Measurements from ENCODE around the gene S100A14.
"Not testable (repeated sequence)": the region's sequence is repeated elsewhere in the genome, so short reads cannot be mapped to it uniquely, and the experiment has no call there.

Gene S100A14

GRCh38 chr1:153616144-153616916 lies at the start of gene S100A14:
Gene S100A14, minus strand, starts transcription at chr1:153616325. Its CDS starts 467 bp downstream, at chr1:153615858.
- DNase-seq, result no peak

DNA sequence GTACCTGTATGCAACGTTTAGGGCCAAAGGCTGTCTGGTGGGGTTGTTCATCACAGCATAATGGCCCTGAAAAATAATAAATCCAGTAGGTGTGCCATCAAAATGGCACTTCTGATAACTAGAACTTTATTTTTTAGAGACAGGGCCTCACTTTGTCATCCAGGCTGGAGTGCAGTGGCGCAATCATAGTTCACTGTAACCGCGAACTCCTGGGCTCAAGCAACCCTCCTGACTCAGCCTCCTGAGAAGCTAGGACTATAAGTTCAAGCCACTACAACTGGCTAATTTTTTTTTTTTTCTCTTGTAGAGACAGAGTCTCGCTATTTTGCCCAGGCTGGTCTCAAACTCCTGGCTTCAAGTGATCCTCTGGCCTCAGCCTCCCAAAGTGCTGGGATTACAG lies 47.1 kb upstream of the S100A14 start:
- DNase-seq, result no peak

- DNase-seq, result no peak
Measured at GRCh38 chr1:153662269-153662668, 46.1 kb upstream of the S100A14 start.

DNA sequence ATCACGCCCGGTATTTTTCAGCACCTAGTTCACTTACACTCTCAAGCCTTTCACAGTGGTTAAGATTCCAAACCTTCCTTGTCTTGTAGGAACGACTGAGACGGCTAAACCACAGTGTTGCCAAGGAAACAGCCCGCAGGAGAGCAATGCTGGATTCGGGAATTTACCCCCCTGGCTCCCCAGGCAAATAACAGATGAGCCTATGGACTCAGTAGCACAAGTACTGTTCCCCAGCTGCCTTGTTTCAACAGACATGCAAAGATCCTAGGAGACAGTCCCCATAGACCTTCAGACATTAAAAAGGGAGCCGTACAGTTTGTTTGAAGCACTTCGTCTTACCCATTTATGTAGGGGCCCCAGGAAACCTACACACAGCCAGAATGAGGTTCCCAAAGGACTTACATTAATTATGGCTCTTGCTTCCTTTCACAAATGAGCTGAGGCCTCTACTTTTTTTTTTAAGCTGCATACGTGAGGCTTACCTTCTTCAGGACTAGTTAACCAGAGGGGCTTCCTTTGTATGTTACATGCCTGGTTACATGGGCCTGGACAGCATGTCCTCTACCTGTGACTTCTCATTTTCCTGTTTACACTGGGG lies 45.1 kb upstream of the S100A14 start:
- no peak for DNase-seq

GRCh38 chr1:153659656-153660055 lies 43.5 kb upstream of the S100A14 start:
- no peak for DNase-seq

- DNase-seq, result no peak
Measured at GRCh38 chr1:153659175-153659534, 43.0 kb upstream of the S100A14 start.

DNA sequence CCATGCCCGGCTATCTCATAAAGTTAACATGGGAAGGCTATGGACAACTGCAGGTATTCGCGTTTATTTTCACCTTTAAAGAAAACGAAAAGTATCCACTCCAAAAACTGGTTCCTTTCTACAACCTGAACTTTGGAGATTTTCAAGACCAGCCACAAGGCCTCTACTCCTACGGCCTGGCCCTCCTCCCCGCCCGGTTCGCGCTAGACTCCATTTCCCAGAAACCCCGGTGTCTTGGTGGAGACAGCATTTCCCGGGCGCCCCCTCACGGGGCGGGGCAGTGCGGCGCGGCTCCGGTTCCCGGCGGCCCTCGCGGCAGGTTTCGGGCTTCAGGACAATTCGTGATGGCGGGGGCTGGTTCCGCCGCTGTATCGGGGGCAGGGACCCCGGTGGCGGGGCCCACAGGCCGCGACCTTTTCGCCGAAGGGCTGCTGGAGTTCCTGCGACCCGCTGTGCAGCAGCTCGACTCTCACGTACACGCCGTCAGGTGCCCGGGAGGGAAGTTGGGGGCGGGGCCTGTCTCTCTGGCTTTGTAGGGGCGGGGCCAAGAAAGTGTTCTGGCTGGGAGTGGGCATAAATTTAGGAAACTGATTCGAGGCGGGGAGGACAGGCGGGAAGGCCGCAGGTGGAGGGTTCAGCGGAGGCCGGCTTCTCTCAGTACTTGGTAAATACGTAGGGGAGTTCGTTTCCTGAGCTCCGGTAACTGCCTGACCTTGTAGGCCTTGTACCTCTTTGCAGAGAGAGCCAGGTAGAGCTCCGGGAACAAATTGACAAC lies 42.5 kb upstream of the S100A14 start, which contains the start of gene SNAPIN:
TSS of gene SNAPIN (plus strand) at position 304 of the 775 bp plus-strand sequence. CDS start at position 345, 41 bp downstream.
- DNase-seq, result peak; percentile 82

DNA sequence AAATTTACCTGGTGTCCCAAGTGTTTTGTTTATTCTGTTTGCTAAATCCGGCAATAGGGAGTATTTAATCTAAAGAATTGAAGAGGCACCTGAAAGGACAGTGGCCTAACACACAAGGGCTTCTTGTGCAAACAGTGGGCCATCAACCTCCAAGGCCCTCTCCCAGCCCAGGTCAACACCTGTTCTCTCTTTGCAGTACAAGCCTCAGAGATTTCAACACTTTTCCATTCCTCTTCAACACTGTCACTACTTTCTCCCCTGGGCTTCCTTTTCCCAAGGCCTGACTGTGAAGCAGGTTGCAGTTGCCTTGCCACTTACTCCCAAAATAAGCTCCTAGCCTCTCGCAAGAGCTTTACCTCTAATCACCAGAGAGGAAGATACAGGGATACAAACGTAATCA lies 39.2 kb upstream of the S100A14 start:
- no peak for DNase-seq

GRCh38 chr1:153652805-153653500 lies 36.8 kb upstream of the S100A14 start:
- no peak for DNase-seq

DNA sequence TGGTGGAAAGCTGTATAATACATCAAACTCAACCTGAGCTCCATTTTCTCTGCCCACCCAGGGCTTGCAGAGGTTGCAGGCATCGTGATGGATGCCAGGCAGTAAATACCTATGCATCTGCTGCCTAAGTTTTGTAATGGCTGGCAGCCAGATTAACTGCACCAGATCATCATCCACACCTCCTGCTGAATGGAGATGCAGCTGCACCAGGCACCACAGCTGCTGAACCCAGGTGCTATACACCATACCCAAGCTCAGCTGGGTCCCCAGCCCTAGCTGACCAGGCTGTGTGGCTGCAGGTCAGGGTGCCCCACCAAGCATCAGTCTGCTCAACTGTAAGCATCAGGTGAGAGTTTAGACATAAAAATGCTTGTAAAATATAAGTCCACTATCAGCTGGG lies 35.6 kb upstream of the S100A14 start:
- DNase-seq, result no peak

GRCh38 chr1:153649863-153650235 lies 33.7 kb upstream of the S100A14 start:
- peak; percentile 10 for DNase-seq

DNA sequence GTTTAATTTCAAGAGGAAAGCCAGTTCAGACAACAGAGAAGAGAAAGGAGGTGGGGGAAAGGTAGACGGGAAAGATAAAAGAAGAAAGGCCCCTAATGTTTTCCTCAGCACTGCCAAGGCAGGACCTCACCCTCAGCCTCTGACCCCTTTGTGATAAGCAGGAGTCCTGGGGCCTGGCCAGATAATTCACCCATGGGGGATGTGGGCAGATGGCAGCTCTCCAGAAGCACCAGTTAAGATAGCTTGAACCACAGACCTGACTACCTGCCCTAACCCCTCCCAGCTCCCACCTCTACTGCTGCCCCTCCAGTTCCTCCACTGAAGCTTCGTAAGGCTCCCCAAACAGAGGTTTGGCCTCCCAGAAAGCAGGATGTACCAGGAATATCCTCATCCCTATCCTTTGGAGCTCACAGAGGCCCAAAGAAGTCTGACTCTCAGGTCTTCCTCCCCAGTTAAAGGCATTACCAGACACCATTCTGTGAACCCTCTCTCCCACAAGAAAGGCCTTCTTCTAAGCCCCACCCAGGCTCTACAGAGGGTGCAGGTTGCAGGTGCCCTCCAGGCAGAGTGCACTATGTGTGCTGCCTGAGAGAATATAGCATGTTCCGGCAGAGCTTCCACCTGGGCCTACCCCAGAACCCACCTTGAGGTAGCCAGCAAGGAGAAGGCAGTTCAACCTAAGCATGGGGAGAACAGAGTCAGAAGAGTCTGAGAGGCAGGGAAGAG lies 33.2 kb upstream of the S100A14 start:
- DNase-seq, result no peak

GRCh38 chr1:153648000-153648643 lies 32.0 kb upstream of the S100A14 start:
- DNase-seq, result no peak

DNA sequence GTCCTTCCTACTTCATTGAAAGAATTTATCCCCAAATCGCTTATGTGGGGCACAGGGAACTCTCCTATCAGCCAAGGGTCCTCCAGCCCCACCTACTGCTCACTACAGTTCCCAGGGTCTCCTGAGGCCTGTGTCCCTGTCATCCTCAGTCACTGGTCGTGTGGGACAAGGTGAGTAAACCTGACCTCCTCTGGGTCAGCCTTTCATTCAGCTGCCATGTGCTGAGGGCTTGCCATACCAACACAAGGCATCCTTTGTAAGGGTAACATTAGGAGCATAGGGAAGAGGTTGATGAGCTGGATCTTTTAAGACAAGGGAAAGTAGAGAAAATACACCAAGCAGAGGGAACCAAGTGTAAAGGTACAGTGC lies 31.2 kb upstream of the S100A14 start:
- DNase-seq, result no peak

DNA sequence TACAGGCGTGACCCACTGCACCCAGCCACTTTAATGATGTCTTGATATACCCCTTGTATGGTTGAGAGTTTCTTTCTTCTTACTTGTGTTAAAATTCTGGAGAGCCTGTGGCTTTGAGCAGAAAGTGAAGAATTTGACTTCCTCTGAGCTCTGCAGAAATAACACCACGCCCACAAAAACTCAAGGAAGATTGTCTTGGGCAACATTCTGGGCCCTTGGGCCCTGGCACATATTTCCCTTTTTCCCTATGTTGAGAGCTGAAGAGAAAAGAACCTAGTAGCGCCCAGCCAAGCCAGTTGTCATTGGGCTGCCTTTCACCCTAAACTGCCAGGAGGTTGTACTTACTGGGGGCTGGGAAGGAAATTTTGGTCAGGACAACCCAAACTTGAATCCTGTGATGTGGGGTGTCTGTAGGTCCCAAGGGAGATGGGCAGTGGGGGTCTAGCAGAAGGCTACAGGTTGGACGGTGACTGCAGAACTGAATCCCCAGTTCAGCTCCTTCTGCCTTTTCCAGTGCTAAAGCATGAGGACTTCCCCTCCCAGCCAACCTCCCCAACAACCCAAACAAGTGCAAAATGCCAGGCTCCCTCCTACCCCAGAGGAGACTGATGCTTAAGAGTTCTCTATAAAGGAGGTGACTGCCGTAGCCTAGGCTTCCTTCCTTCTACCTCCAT lies 30.7 kb upstream of the S100A14 start:
- no peak for DNase-seq

DNA sequence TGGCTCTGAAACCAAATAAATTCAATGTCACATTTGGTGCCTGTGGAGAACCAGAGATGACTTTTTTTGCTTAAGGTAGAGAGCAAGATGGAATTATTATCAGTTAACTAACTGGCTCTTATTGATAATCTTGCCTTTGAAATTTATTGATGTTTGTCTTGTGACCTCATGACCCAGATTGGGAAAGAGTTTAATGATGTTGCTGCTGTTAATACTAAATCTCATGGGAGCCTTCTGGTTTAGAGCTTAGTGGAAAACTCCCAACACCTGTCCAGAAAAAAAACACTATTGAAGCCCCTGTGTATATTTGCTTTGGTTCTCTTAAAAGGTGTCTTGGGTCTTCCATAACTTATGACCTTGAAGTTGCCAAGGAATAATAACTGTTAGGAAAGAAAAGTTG lies 27.7 kb upstream of the S100A14 start:
- no peak for DNase-seq

GRCh38 chr1:153643100-153643499 lies 27.0 kb upstream of the S100A14 start:
- DNase-seq, result no peak

DNA sequence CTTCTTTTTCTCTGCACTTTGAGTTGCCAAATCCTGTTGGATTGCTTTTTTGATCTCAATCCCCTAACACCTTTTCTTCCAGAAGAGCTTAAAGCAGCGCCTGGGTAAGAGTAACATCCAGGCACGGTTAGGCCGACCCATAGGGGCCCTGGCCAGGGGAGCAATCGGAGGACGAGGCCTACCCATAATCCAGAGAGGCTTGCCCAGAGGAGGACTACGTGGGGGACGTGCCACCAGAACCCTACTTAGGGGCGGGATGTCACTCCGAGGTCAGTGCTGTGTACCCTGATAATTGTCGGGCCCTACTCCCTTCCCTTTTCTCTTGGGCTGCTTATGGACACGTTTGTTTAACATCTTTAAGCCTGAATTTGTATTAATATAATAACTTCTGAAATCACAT lies 26.0 kb upstream of the S100A14 start:
- DNase-seq, result no peak

- DNase-seq, result no peak
Measured at GRCh38 chr1:153640861-153641260, 24.7 kb upstream of the S100A14 start.

- DNase-seq, result not testable (repeated sequence)
Measured at GRCh38 chr1:153640213-153640612, 24.1 kb upstream of the S100A14 start.

- DNase-seq, result no peak
Measured at GRCh38 chr1:153639280-153639679, 23.2 kb upstream of the S100A14 start.

DNA sequence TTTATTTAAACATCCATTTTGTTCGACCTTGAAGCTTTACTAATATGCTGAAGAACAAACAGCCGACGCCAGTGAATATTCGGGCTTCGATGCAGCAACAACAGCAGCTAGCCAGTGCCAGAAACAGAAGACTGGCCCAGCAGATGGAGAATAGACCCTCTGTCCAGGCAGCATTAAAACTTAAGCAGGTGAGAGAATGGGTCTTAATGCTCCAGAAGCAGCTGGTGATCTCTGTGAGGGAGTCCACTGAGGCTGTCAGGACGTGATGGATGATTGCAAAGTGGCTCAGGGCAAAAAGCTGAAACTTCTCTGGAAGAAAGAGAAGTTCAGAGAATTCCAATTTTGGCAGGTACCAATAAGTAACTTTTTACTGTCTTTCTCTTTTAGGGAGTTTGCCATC lies 22.1 kb upstream of the S100A14 start:
- DNase-seq, result no peak
